Transverse colon (tissue), 4 donors: ENCODE results near the gene GPR78. TPM values are rescaled to one million over a fixed set of nuclear protein-coding genes. Genes with fewer than 3 reads are reported as not detected.

ENCODE experiments used
- DNase-seq: peaks from one replicate; pipeline ENCODE4 v3.0.0-alpha.2; 2019
- H3K27ac ChIP-seq, 4 donors: fragments of 200-600 bp; sonication (generic); 2 replicates each; pipeline ENCODE4 v1.5.1; 2016 to 2018; ENCODE audit warnings: inconsistent platforms in 4 of 4
- H3K27me3 ChIP-seq: fragments of 200-600 bp; sonication (generic); 2 replicates; pipeline ENCODE4 v1.5.1; 2017; ENCODE audit warnings: inconsistent platforms
- H3K36me3 ChIP-seq, 4 donors: fragments of 200-600 bp; sonication (generic); 2 replicates each; pipeline ENCODE4 v1.5.1; 2017 to 2019; ENCODE audit warnings: inconsistent platforms in 4 of 4
- H3K4me1 ChIP-seq, 4 donors: fragments of 200-600 bp; sonication (generic); 2 replicates each; pipeline ENCODE4 v1.5.1; 2017 to 2020; ENCODE audit warnings: inconsistent platforms in 4 of 4
- H3K4me3 ChIP-seq, 4 donors: fragments of 200-600 bp; sonication (generic); 1 replicate in 1 of 4; 2 replicates in 3 of 4; pipeline versions ENCODE4 v1.5.1 to v1.6.1; 2017 to 2019; ENCODE audit warnings: inconsistent platforms in 4 of 4
- H3K9me3 ChIP-seq, 2 donors: fragments of 200-600 bp; sonication (generic); 2 replicates each; pipeline ENCODE4 v1.5.1; 2017 to 2019; ENCODE audit warnings: inconsistent platforms in 2 of 2
- EP300 ChIP-seq: sonication (generic); formaldehyde crosslinking; IDR thresholded peaks from one replicate; pipeline ENCODE4 v1.6.1; 2017; ENCODE audit warnings: antibody characterized with exemption, low read depth
- POLR2A ChIP-seq: fragments of 450-650 bp; IDR thresholded peaks from one replicate; pipeline ENCODE4 v1.6.1; 2016; ENCODE audit warnings: antibody characterized with exemption, mild to moderate bottlenecking, moderate library complexity
- POLR2AphosphoS5 ChIP-seq, 3 donors: sonication (generic); formaldehyde crosslinking; IDR thresholded peaks; one replicate each; pipeline ENCODE4 v1.6.1; 2016; ENCODE audit warnings: antibody characterized with exemption in 3 of 3
- WGBS, 2 donors: methylation state at CpG; one replicate each; pipeline ENCODE4 v1.1.5; 2018; ENCODE audit warnings: low coverage in 1 of 2; 5-methylcytosine and 5-hydroxymethylcytosine counted together
- in situ Hi-C, 4 donors: fragments of 200-750 bp; cut with MboI; loops; one replicate each; pipeline versions ENCODE4 v1.15.0 to v1.15.1; 2017; ENCODE audit warnings: low sequenced_read_pairs in 3 of 4, low pct_ligation_motif_present in 1 of 4, low pct_unique_long_range_greater_than_20kb in 1 of 4
- intact Hi-C: fragments of 100-400 bp; cut with DNase I; formaldehyde crosslinking; loops from one replicate; pipeline ENCODE4 v1.15.1; 2023; ENCODE audit warnings: low total_unique reads
- total RNA-seq, 4 donors: library from RNA; depleted of rRNA; stranded (reverse); fragments of >200 nt; gene quantifications; one replicate each; pipeline ENCODE4 v1.1.0, GENCODE V29; 2016
- TF ChIP-seq, protein P1 (sequence below), 5 experiments: fragments of 200-600 bp in 3 of 5; fragments of 450-650 bp in 2 of 5; sonication (generic) in 3 of 5; IDR thresholded peaks; 1 replicate in 2 of 5; 2 replicates in 3 of 5; pipeline ENCODE4 v1.5.1; 2016 to 2017; ENCODE audit warnings: antibody characterized with exemption in 5 of 5, inconsistent platforms in 3 of 5, mild to moderate bottlenecking in 2 of 5, moderate library complexity in 1 of 5

Gene GPR78
- total RNA-seq, 4 donors from 2014 or later: 0.14 TPM; not detected in 3

- in situ Hi-C loops (no loop called here), intact Hi-C loops (loop anchor here (10.0 kb wide), 1 partner anchor 308 kb away; no protein-coding TSS in a partner anchor)
- 57 to 68% methylated on average over 6 to 26 of the region's 26 CpGs for WGBS, 2 donors
Observed at GRCh38 chr4:8606476-8606875, 26.3 kb downstream of the GPR78 start.

GRCh38 chr4:8606966-8607365 lies 26.8 kb downstream of the GPR78 start:
- intact Hi-C loops: loop anchor here (10.0 kb wide), 1 partner anchor 308 kb away; no protein-coding TSS in a partner anchor
- H3K4me1 ChIP-seq: peaks cover 0 to 6% (median 0%) of the 10 kb centered on the region in 4 donors

More at GRCh38 chr4:8606476-8606875, 26.3 kb downstream of the GPR78 start:
- Histone ChIP-seq H3K36me3 (no peaks in the 10 kb centered on the region), H3K27ac (no peak overlapping the region), H3K4me1 (peaks cover 0 to 6% (median 0%) of the 10 kb centered on the region in 4 donors), H3K9me3 (no peaks in the 10 kb centered on the region), H3K27me3 (peaks cover 27% of the 10 kb centered on the region), H3K4me3 (no peak overlapping the region)
- no peak for TF ChIP-seq POLR2A
- no peak for TF ChIP-seq POLR2AphosphoS5 (IDR thresholded peaks at IDR 0.05)
- TF ChIP-seq, protein P1, sequence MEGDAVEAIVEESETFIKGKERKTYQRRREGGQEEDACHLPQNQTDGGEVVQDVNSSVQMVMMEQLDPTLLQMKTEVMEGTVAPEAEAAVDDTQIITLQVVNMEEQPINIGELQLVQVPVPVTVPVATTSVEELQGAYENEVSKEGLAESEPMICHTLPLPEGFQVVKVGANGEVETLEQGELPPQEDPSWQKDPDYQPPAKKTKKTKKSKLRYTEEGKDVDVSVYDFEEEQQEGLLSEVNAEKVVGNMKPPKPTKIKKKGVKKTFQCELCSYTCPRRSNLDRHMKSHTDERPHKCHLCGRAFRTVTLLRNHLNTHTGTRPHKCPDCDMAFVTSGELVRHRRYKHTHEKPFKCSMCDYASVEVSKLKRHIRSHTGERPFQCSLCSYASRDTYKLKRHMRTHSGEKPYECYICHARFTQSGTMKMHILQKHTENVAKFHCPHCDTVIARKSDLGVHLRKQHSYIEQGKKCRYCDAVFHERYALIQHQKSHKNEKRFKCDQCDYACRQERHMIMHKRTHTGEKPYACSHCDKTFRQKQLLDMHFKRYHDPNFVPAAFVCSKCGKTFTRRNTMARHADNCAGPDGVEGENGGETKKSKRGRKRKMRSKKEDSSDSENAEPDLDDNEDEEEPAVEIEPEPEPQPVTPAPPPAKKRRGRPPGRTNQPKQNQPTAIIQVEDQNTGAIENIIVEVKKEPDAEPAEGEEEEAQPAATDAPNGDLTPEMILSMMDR (IDR thresholded peaks at IDR 0.05): no peak
- TF ChIP-seq EP300: no peak
- DNase-seq: no peak

GRCh38 chr4:8607603-8608481 lies 27.6 kb downstream of the GPR78 start:
- peak; percentile 23 for DNase-seq
- in situ Hi-C loops: no loop called here
- intact Hi-C loops: loop anchor here (10.0 kb wide), 1 partner anchor 307 kb away; no protein-coding TSS in a partner anchor

More at GRCh38 chr4:8606966-8607365, 26.8 kb downstream of the GPR78 start:
- Histone ChIP-seq H3K27me3 (peaks cover 27% of the 10 kb centered on the region), H3K4me3 (no peak overlapping the region), H3K27ac (no peak overlapping the region), H3K36me3 (no peaks in the 10 kb centered on the region), H3K9me3 (no peaks in the 10 kb centered on the region)
- no peak for TF ChIP-seq POLR2A
- TF ChIP-seq, protein P1 (IDR thresholded peaks at IDR 0.05): no peak
- no peak for TF ChIP-seq EP300
- TF ChIP-seq POLR2AphosphoS5 (IDR thresholded peaks at IDR 0.05): no peak
- in situ Hi-C loops: no loop called here
- 52% methylated on average over 10 of the region's 10 CpGs; no CpG with 5 or more reads in 1 of the 2 donors for WGBS, 2 donors
- DNase-seq: no peak

More at GRCh38 chr4:8607603-8608481, 27.6 kb downstream of the GPR78 start:
- Histone ChIP-seq H3K27me3 (peaks cover 27% of the 10 kb centered on the region), H3K4me1 (peaks cover 0 to 6% (median 0%) of the 10 kb centered on the region in 4 donors), H3K36me3 (no peaks in the 10 kb centered on the region), H3K9me3 (no peaks in the 10 kb centered on the region), H3K4me3 (no peak overlapping the region), H3K27ac (no peak overlapping the region)
- TF ChIP-seq POLR2A: no peak
- TF ChIP-seq, protein P1 (IDR thresholded peaks at IDR 0.05): peak; percentile 75 to 97 (median 96)
- no peak for TF ChIP-seq POLR2AphosphoS5 (IDR thresholded peaks at IDR 0.05)
- TF ChIP-seq EP300: no peak
- 20% methylated on average over 39 of the region's 42 CpGs; no CpG with 5 or more reads in 1 of the 2 donors for WGBS, 2 donors
